ENCODE measurements around the gene CHST12.

The CHST12 gene

GRCh38 chr7:2482725-2483451 is 79.5 kb downstream of the CHST12 start:
- DNase-seq = no peak

GRCh38 chr7:2483494-2483893 is 80.1 kb downstream of the CHST12 start:
- DNase-seq = no peak

- DNase-seq = no peak
These were observed 81.5 kb downstream of the CHST12 start for GRCh38 chr7:2484868-2485267.

- no peak for DNase-seq
These were observed 84.3 kb downstream of the CHST12 start for GRCh38 chr7:2487586-2488271.

- DNase-seq = no peak
These were observed 84.8 kb downstream of the CHST12 start for GRCh38 chr7:2488272-2488645.

- DNase-seq = no peak
These were observed 85.3 kb downstream of the CHST12 start for GRCh38 chr7:2488681-2489080.

GRCh38 chr7:2490181-2490651 is 86.8 kb downstream of the CHST12 start:
- no peak for DNase-seq

GRCh38 chr7:2492038-2492437 is 88.6 kb downstream of the CHST12 start:
- DNase-seq = no peak

- no peak for DNase-seq
These were observed 90.1 kb downstream of the CHST12 start for GRCh38 chr7:2493205-2494164.

GRCh38 chr7:2494191-2495130 is 91.0 kb downstream of the CHST12 start:
- DNase-seq = no peak

GRCh38 chr7:2495418-2496299 is 92.2 kb downstream of the CHST12 start:
- no peak for DNase-seq

GRCh38 chr7:2496375-2496774 is 93.0 kb downstream of the CHST12 start:
- no peak for DNase-seq

- DNase-seq = no peak
These were observed 93.7 kb downstream of the CHST12 start for GRCh38 chr7:2497065-2497464.

GRCh38 chr7:2497500-2498336 is 94.3 kb downstream of the CHST12 start:
- DNase-seq = no peak
